Hepatocyte (in vitro differentiated cells): Measurements from ENCODE around the gene CLEC4A. TPM values are rescaled to one million over a fixed set of nuclear protein-coding genes. Genes with fewer than 3 reads are reported as not detected.

Experiments used
- DNase-seq: peaks from one replicate; pipeline ENCODE4 v3.0.0-alpha.2; 2016; ENCODE audit warnings: low spot score
- H2AFZ ChIP-seq: fragments of 200-600 bp; sonication (generic); 2 replicates; pipeline ENCODE4 v1.6.0; 2016; ENCODE audit warnings: antibody characterized with exemption, mild to moderate bottlenecking
- H3K27ac ChIP-seq: fragments of 200-600 bp; sonication (generic); 2 replicates; pipeline ENCODE4 v1.5.1; 2016; ENCODE audit warnings: mild to moderate bottlenecking
- H3K27me3 ChIP-seq: fragments of 200-600 bp; sonication (generic); 2 replicates; pipeline ENCODE4 v1.6.1; 2016
- H3K36me3 ChIP-seq: fragments of 200-600 bp; sonication (generic); replicated peaks from 2 replicates; pipeline ENCODE4 v1.5.1; 2016; ENCODE audit warnings: low read depth; ENCODE audit not compliant: insufficient read depth
- H3K4me1 ChIP-seq: fragments of 200-600 bp; sonication (generic); 2 replicates; pipeline ENCODE4 v1.5.1; 2016; ENCODE audit warnings: mild to moderate bottlenecking, moderate library complexity; ENCODE audit not compliant: insufficient read depth
- H3K4me2 ChIP-seq: fragments of 200-600 bp; sonication (generic); 2 replicates; pipeline ENCODE4 v1.6.0; 2016
- H3K4me3 ChIP-seq: fragments of 200-600 bp; sonication (generic); 2 replicates; pipeline ENCODE4 v1.5.1; 2016; ENCODE audit warnings: mild to moderate bottlenecking
- H3K79me2 ChIP-seq: fragments of 200-600 bp; sonication (generic); 2 replicates; pipeline ENCODE4 v1.6.0; 2017; ENCODE audit warnings: mild to moderate bottlenecking
- H3K9me2 ChIP-seq: fragments of 200-600 bp; sonication (generic); replicated peaks from 2 replicates; pipeline ENCODE4 v1.6.0; 2017; ENCODE audit warnings: mild to moderate bottlenecking; ENCODE audit not compliant: insufficient read depth
- H3K9me3 ChIP-seq: fragments of 200-600 bp; sonication (generic); 2 replicates; pipeline ENCODE4 v1.5.1; 2016; ENCODE audit warnings: low read depth, mild to moderate bottlenecking
- H4K20me1 ChIP-seq: fragments of 200-600 bp; sonication (generic); 2 replicates; pipeline ENCODE4 v1.6.0; 2016; ENCODE audit warnings: mild to moderate bottlenecking; ENCODE audit not compliant: insufficient read depth, poor library complexity, severe bottlenecking
- CTCF ChIP-seq: fragments of 200-600 bp; sonication (generic); IDR thresholded peaks from 2 replicates; pipeline ENCODE4 v1.5.1; 2016; ENCODE audit warnings: antibody characterized with exemption, mild to moderate bottlenecking; ENCODE audit not compliant: poor library complexity
- EZH2 ChIP-seq: fragments of 200-600 bp; sonication (generic); IDR thresholded peaks from 2 replicates; pipeline ENCODE4 v1.6.1; 2016; ENCODE audit warnings: antibody characterized with exemption, mild to moderate bottlenecking, borderline replicate concordance
- EZH2phosphoT487 ChIP-seq: fragments of 200-600 bp; sonication (generic); IDR thresholded peaks from one replicate; pipeline ENCODE4 v1.6.1; 2018; ENCODE audit warnings: antibody characterized with exemption, mild to moderate bottlenecking, low read depth, moderate library complexity; ENCODE audit not compliant: unreplicated experiment, severe bottlenecking
- WGBS: methylation state at CpG from one replicate; pipeline ENCODE4 v1.1.6; 2016; ENCODE audit warnings: low lambda C conversion rate; ENCODE audit errors: missing lambda C conversion rate; 5-methylcytosine and 5-hydroxymethylcytosine counted together
- polyA plus RNA-seq: library from polyadenylated mRNA; unstranded; fragments of >200 nt; fragmentation: Nextera tagmentation; extraction: Ambion mirVana; gene quantifications from 2 replicates; pipeline ENCODE4 v1.2.1, GENCODE V29; 2016
- total RNA-seq: library from RNA; depleted of rRNA; stranded (reverse); fragments of >200 nt; gene quantifications from 2 replicates; pipeline ENCODE4 v1.2.3, GENCODE V29; 2014

The CLEC4A gene
- total and polyA plus RNA-seq, 2 experiments from 2014 or later, result 0.58 TPM; not detected in 1

- Histone ChIP-seq H2AFZ (no peak overlapping the region), H3K9me3 (no peaks in the 10 kb centered on the region), H3K4me1 (no peaks in the 10 kb centered on the region), H3K27ac (no peak overlapping the region), H3K27me3 (no peaks in the 10 kb centered on the region), H3K9me2 (no peaks in the 10 kb centered on the region), H4K20me1 (no peaks in the 10 kb centered on the region), H3K36me3 (no peaks in the 10 kb centered on the region), H3K4me3 (no peak overlapping the region), H3K4me2 (no peak overlapping the region), H3K79me2 (no peaks in the 10 kb centered on the region)
- DNase-seq, result no peak
- TF ChIP-seq EZH2, result no peak
- no peak for TF ChIP-seq CTCF
- no peak for TF ChIP-seq EZH2phosphoT487
- WGBS, result 43% methylated on average over 4 of the region's 4 CpGs
These were observed 46.2 kb upstream of the CLEC4A start for GRCh38 chr12:8077207-8077606.

GRCh38 chr12:8078398-8078797, 45.0 kb upstream of the CLEC4A start:
- H3K4me3 ChIP-seq, result no peak overlapping the region
- H4K20me1 ChIP-seq, result no peaks in the 10 kb centered on the region
- WGBS, result 53% methylated on average over 4 of the region's 4 CpGs
- H3K4me2 ChIP-seq, result no peak overlapping the region
- no peaks in the 10 kb centered on the region for H3K9me2 ChIP-seq
- no peak for TF ChIP-seq EZH2
- peak; percentile 58 for TF ChIP-seq CTCF
- DNase-seq, result peak; percentile 59
- peaks cover 8% of the 10 kb centered on the region for H3K79me2 ChIP-seq
- no peak overlapping the region for H2AFZ ChIP-seq
- no peak overlapping the region for H3K27ac ChIP-seq
- no peaks in the 10 kb centered on the region for H3K36me3 ChIP-seq
- no peaks in the 10 kb centered on the region for H3K27me3 ChIP-seq
- no peaks in the 10 kb centered on the region for H3K9me3 ChIP-seq
- peaks cover 4% of the 10 kb centered on the region for H3K4me1 ChIP-seq

GRCh38 chr12:8078916-8079315, 44.5 kb upstream of the CLEC4A start:
- DNase-seq, result no peak
- no peak overlapping the region for H3K4me3 ChIP-seq
- H3K9me2 ChIP-seq, result no peaks in the 10 kb centered on the region
- TF ChIP-seq EZH2, result no peak
- peaks cover 13% of the 10 kb centered on the region for H3K79me2 ChIP-seq
- peaks cover 9% of the 10 kb centered on the region for H3K4me1 ChIP-seq
- H3K9me3 ChIP-seq, result no peaks in the 10 kb centered on the region
- 85% methylated on average over 2 of the region's 2 CpGs for WGBS
- no peaks in the 10 kb centered on the region for H3K36me3 ChIP-seq
- no peak overlapping the region for H3K4me2 ChIP-seq
- no peaks in the 10 kb centered on the region for H3K27me3 ChIP-seq
- H3K27ac ChIP-seq, result no peak overlapping the region
- H2AFZ ChIP-seq, result no peak overlapping the region
- no peaks in the 10 kb centered on the region for H4K20me1 ChIP-seq

- H3K9me3 ChIP-seq, result no peaks in the 10 kb centered on the region
- H2AFZ ChIP-seq, result no peak overlapping the region
- H4K20me1 ChIP-seq, result no peaks in the 10 kb centered on the region
- H3K79me2 ChIP-seq, result peaks cover 25% of the 10 kb centered on the region
- no peak overlapping the region for H3K4me2 ChIP-seq
- no peak for DNase-seq
- no peak overlapping the region for H3K27ac ChIP-seq
- H3K4me3 ChIP-seq, result no peak overlapping the region
- no peaks in the 10 kb centered on the region for H3K9me2 ChIP-seq
- peaks cover 13% of the 10 kb centered on the region for H3K4me1 ChIP-seq
- H3K27me3 ChIP-seq, result no peaks in the 10 kb centered on the region
- no peak for TF ChIP-seq EZH2phosphoT487
- no peaks in the 10 kb centered on the region for H3K36me3 ChIP-seq
These were observed 43.3 kb upstream of the CLEC4A start for GRCh38 chr12:8080120-8080519.
